Measurements from ENCODE around the gene PSEN2. TPM values are rescaled to one million over a fixed set of nuclear protein-coding genes. Genes with fewer than 3 reads are reported as not detected.

PSEN2 gene
- total RNA-seq, 2 experiments from 2014 or later = 0.81 to 1.2 TPM

DNA sequence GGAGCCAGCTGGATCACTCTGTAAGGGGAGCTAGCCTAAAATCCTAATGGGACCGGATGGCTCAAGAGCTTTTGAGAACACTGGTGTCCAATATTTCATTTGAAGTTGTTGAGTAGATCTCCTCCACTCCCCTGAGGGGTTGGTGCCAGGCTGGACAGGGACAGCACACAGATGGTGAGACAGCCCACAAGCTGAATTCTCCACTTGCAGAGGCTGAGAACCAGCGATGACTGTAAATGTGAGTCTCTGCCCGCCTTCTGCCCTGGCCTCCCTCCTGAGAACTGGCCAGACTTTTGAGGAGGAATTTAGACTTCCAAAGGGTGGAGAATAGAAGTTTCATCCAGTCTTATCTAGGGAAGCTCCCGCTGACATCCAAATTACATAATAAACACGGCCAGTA lies 49.2 kb downstream of the PSEN2 start:
- Mint-ChIP-seq H3K4me1 (ENCODE audit: low read depth) (no peaks in the 10 kb centered on the region), H3K4me3 (no peak overlapping the region), H3K36me3 (ENCODE audit: low read depth) (no peaks in the 10 kb centered on the region), H3K9me3 (no peaks in the 10 kb centered on the region), H3K27ac (no peak overlapping the region), H3K27me3 (peaks cover 4% of the 10 kb centered on the region)
- no peak for DNase-seq
- H3K4me1 ChIP-seq (ENCODE audit: insufficient read depth, low read length) = no peaks in the 10 kb centered on the region
- TF ChIP-seq, protein P1, sequence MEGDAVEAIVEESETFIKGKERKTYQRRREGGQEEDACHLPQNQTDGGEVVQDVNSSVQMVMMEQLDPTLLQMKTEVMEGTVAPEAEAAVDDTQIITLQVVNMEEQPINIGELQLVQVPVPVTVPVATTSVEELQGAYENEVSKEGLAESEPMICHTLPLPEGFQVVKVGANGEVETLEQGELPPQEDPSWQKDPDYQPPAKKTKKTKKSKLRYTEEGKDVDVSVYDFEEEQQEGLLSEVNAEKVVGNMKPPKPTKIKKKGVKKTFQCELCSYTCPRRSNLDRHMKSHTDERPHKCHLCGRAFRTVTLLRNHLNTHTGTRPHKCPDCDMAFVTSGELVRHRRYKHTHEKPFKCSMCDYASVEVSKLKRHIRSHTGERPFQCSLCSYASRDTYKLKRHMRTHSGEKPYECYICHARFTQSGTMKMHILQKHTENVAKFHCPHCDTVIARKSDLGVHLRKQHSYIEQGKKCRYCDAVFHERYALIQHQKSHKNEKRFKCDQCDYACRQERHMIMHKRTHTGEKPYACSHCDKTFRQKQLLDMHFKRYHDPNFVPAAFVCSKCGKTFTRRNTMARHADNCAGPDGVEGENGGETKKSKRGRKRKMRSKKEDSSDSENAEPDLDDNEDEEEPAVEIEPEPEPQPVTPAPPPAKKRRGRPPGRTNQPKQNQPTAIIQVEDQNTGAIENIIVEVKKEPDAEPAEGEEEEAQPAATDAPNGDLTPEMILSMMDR (IDR thresholded peaks at IDR 0.05) = no peak
- no peak overlapping the region for H3K27ac ChIP-seq (ENCODE audit: low read depth in 1 of 2, low read length in 2 of 2)
- no peaks in the 10 kb centered on the region for H3K36me3 ChIP-seq (ENCODE audit: insufficient read depth, low read length)
- no peak overlapping the region for H3K4me3 ChIP-seq (ENCODE audit: low read length)
- intact Hi-C loops (cut with DNase I, micrococcal nuclease) = loop anchor here in 1 of 2 experiments (10.0 kb wide), 1 partner anchor 625 kb away; no protein-coding TSS in a partner anchor
- ATAC-seq (ENCODE audit: poor library complexity) = no peak
- H3K27me3 ChIP-seq (ENCODE audit: control insufficient read depth in 1 of 2, insufficient read depth in 2 of 2, low read length in 2 of 2) = no peaks in the 10 kb centered on the region
- no peaks in the 10 kb centered on the region for H3K9me3 ChIP-seq (ENCODE audit: control insufficient read depth in 1 of 2, insufficient read depth in 1 of 2, low read length in 2 of 2)
- POLR2A ChIA-PET = no interaction called here
- CTCF ChIA-PET = interaction anchor here (1.3 kb wide), 1 partner anchor 293 kb away, joined by 4 read pairs; no protein-coding TSS in a partner anchor

DNA sequence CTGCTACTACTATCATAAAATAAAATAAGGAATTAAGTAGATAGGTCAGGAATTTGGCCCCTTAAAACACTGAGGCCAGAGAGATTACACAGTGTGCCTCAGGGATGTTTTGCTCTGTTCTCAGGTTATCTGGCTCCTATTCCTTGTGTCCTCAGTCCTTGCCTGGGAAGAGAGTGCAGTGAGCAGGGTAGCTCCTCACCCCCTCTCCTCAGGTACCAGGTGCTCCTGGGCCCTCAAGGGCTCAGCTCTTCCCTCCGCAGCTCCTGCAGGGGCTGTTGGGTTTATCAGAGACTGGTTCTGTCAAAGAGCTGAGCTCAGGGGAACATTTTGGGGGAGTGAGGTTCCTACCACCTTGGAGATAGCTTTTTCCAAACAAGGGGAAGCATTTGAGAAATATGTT lies 49.6 kb downstream of the PSEN2 start:
- Mint-ChIP-seq H3K27ac (no peak overlapping the region), H3K4me1 (ENCODE audit: low read depth) (no peaks in the 10 kb centered on the region), H3K9me3 (no peaks in the 10 kb centered on the region), H3K4me3 (no peak overlapping the region), H3K36me3 (ENCODE audit: low read depth) (no peaks in the 10 kb centered on the region), H3K27me3 (peaks cover 4% of the 10 kb centered on the region)
- CTCF ChIA-PET = interaction anchor here (1.3 kb wide), 1 partner anchor 294 kb away, joined by 4 read pairs; no protein-coding TSS in a partner anchor
- no peak for DNase-seq
- TF ChIP-seq, protein P1 (IDR thresholded peaks at IDR 0.05) = no peak
- Histone ChIP-seq H3K9me3 (ENCODE audit: control insufficient read depth in 1 of 2, insufficient read depth in 1 of 2, low read length in 2 of 2) (no peaks in the 10 kb centered on the region), H3K36me3 (ENCODE audit: insufficient read depth, low read length) (no peaks in the 10 kb centered on the region), H3K27ac (ENCODE audit: low read depth in 1 of 2, low read length in 2 of 2) (no peak overlapping the region), H3K4me1 (ENCODE audit: insufficient read depth, low read length) (no peaks in the 10 kb centered on the region), H3K27me3 (ENCODE audit: control insufficient read depth in 1 of 2, insufficient read depth in 2 of 2, low read length in 2 of 2) (no peaks in the 10 kb centered on the region), H3K4me3 (ENCODE audit: low read length) (no peak overlapping the region)
- ATAC-seq (ENCODE audit: poor library complexity) = no peak
- POLR2A ChIA-PET = no interaction called here
- intact Hi-C loops (cut with DNase I, micrococcal nuclease) = loop anchor here in 1 of 2 experiments (10.0 kb wide), 1 partner anchor 625 kb away; no protein-coding TSS in a partner anchor

DNA sequence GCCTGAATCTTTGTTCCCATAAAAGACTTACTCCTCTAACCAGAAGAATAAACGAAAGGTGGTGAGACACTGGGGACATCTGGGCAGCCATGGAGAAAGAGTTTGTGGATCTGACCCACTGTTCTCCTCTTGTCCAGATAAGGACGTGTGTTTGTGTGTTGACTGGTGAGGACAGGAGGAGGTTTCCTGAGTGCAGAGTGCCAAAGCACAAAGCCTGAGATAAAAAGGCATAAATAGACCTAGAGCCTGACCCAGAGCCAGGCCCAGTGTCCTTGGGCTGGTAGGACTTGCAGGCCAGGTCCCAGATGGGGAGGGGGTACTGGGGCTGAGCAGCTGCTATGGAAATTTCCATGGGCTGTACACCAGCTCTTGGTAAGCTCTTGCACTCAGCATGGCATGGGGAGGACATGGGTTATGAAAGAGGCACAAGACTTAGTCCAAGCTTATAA lies 50.1 kb downstream of the PSEN2 start:
- Histone ChIP-seq H3K9me3 (ENCODE audit: control insufficient read depth in 1 of 2, insufficient read depth in 1 of 2, low read length in 2 of 2) (no peaks in the 10 kb centered on the region), H3K36me3 (ENCODE audit: insufficient read depth, low read length) (no peaks in the 10 kb centered on the region), H3K27me3 (ENCODE audit: control insufficient read depth in 1 of 2, insufficient read depth in 2 of 2, low read length in 2 of 2) (no peaks in the 10 kb centered on the region), H3K4me1 (ENCODE audit: insufficient read depth, low read length) (no peaks in the 10 kb centered on the region), H3K4me3 (ENCODE audit: low read length) (no peak overlapping the region), H3K27ac (ENCODE audit: low read depth in 1 of 2, low read length in 2 of 2) (no peak overlapping the region)
- DNase-seq (no peak), ATAC-seq (ENCODE audit: poor library complexity) (no peak)
- Mint-ChIP-seq H3K27ac (no peak overlapping the region), H3K4me1 (ENCODE audit: low read depth) (no peaks in the 10 kb centered on the region), H3K4me3 (no peak overlapping the region), H3K9me3 (no peaks in the 10 kb centered on the region), H3K27me3 (peaks cover 4% of the 10 kb centered on the region), H3K36me3 (ENCODE audit: low read depth) (no peaks in the 10 kb centered on the region)
- TF ChIP-seq, protein P1 (IDR thresholded peaks at IDR 0.05) = no peak
- CTCF ChIA-PET = no interaction called here
- intact Hi-C loops (cut with DNase I, micrococcal nuclease) = no loop called here
- POLR2A ChIA-PET = no interaction called here
